T-helper 1 cell (primary cell): ENCODE results near the gene TMTC2.

Experiments
- DNase-seq, 5 donors: peaks; one replicate each; pipeline ENCODE4 v3.0.0-alpha.2; 2012 to 2020
- total RNA-seq, 4 donors: gene quantifications; one replicate each; lab custom pipeline; 2026; lab: John Stamatoyannopoulos, UW

Gene TMTC2
- total RNA-seq, result 9.6 to 12.5 (median 10.7) reads per million in 4 donors

DNA sequence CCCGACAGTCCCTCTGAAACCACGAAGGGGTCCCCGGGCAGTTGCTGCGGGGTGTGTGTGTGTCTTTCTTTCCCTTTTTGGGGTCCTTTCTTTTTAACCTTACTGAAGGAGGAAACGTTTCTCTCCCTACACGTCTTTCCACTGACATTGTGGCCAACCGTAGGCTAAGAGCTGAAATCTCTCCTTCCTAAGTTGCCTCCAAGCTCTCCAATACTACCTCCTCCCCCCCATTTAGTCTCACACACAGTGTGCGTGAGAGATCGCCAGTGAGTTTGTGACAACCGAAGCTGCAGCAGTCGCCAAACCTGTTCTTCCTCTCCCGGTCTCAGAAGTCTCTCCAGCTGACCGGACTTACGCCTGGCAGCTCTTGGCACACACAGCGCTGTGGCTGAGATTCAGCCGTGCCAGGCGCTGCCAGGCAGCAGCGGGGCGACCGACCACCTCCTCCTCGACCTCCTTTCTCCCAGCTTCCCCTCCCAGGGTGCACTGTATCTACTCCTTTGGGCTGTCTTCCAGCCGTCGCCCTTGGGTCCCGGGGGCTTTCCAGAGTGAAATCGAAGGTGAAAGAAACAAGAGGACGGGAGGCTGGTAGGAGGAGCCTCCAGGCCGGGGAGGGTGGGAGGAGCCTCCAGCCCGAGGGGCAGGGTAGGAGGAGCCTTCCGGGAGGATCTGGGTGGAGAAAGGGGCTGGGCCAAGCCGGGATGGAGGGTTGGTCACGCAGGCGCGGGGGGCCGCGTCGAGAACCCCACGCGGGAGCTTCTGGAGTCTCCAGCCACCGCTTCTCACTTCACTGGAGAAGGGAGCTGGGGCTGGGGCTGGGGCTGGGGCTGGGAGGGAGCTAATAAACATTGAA, at the start of gene TMTC2:
Gene TMTC2 (plus strand): TSS at position 739 of the 853 bp plus-strand sequence.
- DNase-seq, result peak; percentile 77 to 90 (median 84)

DNA sequence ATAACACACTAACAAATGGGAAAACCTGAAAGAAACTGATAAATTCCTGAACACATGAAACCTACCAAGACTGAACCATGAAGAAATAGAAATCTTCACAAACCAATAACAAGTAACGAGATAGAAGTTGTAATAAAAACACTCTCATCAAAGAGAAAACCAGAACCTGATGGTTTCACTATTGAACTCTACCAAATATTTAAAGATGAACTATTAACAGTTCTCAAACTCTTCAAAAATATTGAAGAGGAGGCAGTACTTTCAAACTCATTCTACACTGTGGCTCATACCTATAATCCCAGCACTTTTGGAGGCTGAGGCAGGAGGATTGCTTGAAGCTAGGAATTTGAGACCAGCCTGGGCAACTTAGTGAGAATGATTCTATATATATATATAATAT, 48.4 kb upstream of the TMTC2 start:
- no peak for DNase-seq

DNA sequence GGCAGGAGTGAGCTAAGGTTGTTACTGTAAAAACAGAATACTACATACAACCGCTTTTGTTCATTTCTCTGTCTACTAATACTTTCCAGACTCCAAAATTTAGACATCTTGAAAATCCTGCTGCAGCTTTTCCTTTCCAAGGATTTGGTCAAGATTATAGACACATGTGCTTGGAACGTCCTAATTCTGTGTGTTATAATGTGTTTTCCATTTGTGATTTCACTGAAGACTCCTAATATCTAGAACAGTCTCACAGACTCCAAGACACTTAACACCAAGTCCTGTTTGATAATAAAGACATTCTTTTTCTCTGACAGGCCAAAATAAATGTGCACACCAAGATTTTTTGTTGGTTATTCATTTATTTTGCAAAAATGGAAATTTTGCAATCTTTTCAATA, 41.8 kb upstream of the TMTC2 start:
- DNase-seq, result no peak

DNA sequence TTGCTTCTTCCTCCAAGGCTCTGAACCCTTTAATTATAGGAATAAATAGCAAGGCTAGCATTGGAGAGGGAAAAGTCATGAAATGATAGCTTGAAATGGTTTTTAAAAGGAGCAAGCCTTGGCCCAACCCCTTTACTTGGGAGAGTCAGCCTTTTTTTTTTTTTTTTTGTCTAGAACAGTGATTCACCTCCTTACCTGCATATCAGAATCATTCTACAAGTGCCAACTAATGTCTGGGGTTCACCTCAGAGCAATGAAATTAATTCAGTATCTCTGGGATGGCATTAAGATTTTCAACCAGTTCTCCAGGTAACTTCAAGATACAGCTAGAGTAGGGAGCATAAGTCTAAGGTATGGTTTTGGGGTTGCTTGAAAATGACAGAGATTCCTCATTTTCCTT, 41.3 kb upstream of the TMTC2 start:
- no peak for DNase-seq

DNA sequence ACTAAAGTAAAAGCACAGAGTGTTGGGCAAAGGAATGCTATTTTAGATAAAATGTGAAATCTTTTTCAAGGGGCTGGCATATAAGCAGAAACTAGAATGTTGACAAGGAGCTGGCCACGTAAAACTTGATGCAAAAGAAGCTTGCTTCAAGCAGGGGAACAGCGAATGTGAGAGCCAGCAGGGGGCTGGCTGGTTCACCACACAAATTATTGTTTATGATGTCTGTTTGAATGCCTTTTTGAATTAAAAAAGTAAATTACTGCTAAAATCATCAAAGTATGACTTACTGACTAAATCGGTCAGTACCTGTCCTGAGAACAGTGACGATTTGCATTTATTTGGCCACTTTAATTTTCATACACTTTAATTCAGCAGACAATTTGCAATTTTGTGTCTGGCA, 38.9 kb upstream of the TMTC2 start:
- DNase-seq, result no peak

DNA sequence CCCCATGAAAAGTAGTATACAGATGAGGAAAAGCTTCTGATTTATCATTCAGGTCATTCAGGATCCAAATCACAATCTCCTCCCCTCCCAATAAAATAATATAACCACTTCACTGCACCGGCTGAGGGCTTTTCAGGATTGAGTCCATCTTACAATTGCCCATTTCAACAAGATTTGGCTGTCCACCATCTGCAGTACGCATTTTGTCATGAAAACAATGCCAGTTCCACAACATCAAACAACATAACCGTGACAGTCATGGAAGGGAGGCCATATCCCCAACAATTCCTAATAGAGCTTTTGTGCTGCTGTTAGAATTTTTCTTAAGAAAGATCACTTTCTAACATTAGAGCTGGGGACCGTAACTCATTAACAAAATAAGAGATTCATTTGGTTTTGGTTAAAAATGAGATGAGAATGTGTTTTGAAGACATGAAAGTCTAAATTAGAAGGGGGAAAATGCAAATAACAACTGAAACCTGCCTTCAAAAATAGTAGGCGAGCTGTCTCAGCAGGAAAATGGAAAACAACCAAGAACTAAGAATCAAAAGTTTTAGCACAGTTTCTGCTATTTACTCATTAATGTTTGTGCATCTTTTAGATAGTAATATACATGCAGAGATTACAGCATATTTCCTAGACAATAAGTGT, 38.3 kb upstream of the TMTC2 start:
- no peak for DNase-seq

DNA sequence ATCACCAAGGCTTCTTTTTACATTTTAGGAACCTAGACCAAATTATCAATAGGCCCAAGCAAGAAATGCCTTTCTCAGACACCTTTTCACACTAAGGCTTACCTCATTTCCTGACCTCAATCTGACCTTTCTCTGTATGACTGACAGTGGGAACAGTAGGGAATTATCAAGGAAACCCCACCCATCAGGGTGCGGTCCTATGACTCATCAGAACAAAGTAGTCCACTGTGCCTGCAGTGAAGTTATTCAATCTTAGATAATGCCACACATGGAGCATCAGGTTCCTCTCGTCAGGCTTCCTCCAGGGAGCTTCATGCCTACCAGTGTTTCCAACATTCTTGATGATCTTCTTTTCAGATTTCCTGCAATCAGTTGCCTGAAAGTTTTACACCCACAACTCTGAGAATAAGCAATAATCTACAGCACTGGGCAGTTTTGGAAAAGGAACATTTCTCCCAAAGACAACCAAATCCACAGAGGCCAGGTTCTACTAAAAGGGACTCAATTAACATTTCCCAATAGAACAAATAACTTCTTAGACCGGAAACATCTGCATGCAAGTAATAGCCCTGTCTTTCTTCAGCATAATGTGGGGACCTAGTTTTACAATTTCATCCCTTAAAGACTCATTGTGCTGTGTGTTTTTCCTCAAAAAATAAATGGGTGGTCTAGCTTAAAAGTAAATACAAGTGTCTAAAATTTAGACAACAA, 35.9 kb upstream of the TMTC2 start:
- peak in 1 of 5 donors; percentile 23 for DNase-seq

DNA sequence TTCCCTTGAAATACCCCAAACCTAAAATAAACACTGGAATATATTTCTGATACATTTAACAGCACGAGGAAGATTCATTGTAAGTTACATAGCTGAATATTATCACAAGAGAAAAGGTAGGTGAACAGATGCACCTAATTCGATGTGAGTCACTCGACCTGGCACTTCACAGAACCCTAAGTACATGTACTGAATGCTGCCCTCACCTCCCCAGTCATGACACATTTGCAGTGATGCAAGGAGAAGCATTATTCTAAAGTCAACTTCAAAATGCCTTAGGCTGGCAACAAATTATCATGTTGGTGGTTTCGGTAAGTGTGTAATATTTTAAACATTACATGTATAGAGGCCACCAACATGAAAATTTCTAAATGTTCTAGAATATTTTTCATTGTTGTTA, 35.2 kb upstream of the TMTC2 start:
- DNase-seq, result no peak

DNA sequence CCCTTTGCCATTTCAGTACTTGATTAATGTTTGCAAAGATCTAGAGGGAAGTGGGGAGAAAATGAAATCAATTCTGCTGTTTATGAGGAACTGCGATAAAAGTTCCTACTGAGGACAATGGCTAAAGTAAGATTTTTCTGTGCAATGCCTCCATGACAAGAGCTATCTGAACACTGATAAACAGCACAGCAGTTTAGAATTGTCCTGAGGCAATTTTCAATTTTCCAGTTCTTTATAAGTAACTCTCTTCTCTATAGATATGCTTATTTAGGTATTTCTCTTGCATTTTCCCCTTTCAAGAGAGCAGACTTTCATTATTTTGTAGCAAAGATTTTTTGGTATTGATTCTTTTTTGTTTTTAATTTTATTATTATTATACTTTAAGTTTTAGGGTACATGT, 34.6 kb upstream of the TMTC2 start:
- DNase-seq, result no peak

DNA sequence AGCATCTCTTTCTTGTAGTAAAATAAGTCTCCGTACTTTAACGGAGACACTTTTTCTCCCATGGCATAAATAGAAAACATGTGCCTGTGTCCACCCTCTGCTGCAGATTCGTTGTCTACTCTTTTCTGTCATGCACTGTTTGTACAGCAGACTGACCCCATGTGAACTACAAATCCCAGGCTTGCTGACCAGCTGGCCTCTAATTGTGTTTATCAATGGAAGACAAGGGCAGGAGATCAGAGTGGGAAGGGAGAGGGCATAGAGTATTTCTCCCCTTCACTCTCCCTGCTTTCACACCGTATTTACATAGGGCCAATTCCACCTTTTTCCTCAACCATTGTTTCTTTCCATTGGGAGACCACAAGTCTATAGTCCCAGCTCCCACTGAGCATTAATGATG, 31.0 kb upstream of the TMTC2 start:
- no peak for DNase-seq

DNA sequence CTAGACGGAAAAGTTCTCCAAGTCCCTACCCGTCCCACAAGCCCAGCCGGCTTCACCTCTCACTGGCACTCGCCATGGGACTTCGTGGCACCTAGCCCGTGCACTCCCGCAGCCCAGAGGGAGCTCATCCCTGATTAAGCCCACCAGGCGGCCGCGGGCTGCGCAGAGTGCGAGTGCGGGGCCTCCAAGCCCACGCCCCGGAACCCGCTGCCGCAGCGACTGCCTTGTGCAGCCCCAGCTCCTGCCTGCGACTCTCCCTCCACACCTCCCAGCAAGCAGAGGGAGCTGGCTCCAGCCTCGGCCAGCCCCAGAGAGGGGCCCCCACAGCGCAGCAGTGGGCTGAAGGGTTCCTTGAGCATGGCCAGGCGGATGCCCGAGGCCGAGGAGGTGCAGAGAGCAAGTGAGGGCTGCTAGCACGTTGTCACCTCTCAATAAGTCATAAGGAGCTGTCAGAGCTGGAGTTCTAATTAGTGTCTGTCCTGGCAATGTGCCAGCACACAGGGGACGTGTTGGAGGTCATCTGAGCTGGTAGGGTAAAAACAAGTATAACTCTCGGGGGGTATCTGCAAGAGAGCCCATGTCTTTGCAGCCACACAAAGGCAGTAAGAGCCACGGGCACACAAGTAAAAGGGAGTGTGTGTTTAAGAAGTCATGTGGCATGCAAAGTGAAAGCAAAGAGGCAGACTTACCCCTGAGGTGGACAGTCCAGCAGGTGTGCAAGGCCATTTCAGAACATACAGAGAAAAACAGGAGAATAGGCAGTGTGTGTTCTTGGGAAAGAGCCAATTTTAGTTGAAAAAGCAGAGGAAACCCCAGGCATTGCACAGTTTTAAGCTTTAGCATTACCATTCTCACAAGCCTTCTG, 27.1 kb upstream of the TMTC2 start:
- DNase-seq, result no peak

DNA sequence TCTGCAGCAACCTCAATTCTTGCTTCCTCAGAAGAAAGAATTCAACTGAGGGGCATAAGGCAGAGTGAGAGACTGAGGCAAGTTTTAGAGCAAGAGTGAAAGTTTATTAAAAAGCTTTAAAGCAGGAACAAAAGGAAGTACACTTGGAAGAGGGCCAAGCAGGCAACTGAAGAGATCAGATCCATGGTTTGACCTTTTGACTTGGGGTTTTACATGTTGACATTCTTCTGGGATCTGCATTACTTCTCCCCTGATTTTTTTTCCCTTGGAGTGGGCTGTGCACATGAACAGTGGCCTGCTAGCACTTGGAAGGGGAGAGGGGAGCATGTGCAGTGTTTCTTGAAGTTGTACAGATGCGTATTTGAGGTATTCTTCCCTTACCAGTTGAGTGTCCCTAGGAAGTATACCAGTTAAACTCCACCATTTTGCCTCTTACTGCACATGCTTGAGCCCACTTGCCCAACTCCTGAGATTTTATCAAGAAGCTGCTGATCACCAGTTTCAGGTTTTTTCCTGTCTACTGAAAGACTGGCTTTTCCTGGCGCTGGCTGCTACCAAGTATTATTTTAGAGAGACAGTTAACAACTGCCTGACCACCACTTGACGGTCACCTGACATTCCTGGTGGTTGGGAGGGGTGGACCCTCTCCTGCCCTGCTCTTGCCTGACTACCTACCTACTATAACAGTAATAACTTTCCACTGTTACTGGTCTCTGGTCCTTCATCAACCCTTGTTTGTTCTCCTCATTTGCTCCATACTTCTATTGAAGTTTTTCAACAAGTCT, 26.0 kb upstream of the TMTC2 start:
- no peak for DNase-seq

DNA sequence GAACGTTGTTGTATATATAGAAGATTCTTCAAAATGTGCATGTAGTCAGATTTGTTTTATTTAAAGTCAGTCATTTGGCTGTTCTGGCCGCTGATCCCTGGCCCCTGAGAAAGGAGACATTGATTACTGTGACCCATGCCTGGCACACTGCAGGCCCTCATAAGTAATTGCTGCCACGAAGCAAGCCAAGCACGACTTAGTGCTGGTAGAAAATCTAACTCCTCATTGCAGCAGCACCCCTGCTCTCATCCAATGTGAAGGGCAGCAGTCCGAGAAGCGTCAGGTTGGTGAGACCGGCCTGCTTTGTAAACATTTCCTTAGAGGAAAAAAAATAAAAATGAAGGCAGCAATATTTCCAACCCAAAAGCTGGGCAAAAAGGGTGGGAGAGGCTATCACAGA, 22.8 kb upstream of the TMTC2 start:
- no peak for DNase-seq

DNA sequence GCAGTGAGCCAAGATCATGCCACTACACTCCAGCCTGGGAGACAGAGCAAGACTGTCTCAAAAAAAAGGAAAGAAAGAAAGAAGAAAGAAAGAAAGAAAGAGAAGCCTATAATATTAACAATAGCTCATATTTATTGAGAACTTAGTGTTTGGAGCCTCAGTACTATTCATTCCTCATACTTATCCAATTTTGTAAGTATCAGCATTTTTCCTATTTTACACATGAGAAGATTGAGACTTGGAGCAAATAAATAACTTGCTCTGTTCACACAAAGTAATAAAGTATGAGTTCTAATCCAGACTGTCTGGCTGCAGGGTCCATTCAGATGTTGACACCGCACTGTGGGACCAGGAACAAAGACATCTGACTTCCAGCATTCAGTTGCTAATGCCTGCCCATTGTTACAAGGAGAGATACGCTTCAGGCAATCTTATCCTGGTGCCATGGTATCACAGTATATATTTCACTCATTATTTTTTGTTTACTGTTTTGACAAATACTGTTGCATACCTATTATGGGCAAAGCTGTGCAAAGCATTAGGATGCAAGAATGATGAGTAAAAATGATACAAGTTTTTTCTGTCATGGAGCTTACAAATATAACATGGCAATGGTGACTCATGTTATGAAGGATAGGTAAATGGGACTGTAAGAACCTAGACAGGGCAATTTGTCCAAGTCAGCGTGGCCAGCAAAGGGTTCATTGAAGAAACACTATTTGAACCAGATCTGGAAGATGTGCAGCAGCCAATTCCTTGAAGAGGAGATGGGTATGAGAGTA, 21.4 kb upstream of the TMTC2 start:
- DNase-seq, result no peak

DNA sequence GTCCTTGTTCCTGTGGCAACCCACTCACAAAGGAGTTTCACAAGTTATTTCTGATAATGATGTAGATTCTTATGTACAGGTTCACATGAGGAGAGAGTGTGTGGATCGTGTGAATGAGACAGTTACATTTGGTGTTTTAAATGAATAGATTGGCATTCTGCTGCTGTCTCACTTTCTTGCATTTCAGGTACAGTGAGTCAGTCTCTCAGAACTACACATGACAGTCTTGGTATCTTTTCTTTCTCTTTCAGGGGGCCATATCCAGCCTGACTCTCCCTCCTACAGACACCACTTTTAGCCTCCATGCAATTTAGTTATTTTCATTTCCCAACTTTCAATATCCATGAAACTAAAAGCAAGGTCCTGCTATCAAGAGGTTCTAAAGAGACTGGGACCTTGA, 19.9 kb upstream of the TMTC2 start:
- DNase-seq, result no peak

DNA sequence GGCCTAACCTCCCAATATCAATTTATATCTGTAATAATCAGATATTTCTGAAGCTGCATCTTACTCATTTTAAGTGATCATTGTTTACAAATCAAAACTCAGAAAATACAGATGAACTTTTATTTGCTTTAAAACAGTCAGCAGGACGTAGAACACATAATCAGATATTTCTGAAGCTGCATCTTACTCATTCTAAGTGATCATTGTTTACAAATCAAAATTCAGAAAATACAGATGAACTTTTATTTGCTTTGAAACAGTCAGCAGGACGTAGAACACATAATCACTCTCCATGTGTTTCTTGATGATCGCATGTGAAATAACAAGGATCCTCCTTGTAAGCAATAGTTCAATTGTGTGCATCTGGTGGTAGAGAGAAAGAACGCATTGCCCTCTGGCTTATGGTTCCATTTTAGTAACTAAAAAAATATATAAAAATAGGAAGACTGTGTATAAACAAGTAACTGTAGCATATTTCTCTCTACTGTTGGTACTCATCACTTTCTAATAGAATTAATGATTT, 15.0 kb upstream of the TMTC2 start:
- no peak for DNase-seq

DNA sequence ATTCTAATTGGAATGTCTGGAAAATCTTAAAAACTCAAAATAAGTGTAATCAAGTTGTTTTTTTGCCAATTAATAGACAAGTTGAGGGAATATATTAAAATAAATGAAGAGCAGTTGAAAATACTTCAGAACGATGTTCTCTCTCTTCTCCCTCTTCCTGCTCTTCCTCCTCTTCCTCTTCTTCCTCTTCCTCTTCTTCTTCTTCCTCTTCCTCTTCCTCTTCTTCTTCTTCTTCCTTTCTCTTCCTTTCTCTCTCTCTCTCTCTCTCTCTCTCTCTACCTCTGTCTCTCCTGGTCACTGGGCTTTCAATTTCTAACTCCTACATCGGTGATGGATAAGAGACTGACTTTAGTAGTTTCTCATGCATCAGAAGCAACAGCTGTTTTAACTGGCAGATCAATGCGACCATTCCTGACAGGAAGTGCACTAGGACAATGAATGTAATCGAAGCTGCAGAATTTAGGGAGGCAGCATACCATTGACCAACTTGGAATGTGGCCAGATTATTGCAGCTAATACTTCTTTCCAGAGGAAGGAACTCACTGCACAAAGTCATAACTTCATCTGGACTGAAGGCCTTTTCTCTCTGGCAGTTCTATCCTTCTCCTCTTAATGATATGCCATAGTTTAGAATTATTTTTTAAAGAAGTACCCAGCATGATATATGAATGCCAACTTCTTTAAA, 13.8 kb upstream of the TMTC2 start:
- no peak for DNase-seq

DNA sequence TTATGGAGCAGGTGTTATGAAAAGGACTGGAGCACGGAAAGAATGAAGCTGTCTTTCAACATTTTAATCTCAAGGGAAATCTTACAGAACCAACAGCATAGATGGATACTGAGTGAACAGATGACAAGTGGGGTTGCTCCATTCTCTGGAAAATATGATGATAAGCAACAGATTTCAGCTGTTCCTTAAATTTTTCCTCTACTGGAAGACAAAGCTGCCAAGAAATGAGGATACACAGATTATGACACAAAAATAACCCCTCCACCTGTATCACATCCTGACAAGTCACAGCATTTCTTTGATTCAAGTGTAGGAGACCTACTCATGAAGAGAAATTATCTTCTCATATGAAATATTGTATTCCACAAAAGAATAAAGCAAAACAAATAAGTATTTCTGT, 13.0 kb upstream of the TMTC2 start:
- no peak for DNase-seq

DNA sequence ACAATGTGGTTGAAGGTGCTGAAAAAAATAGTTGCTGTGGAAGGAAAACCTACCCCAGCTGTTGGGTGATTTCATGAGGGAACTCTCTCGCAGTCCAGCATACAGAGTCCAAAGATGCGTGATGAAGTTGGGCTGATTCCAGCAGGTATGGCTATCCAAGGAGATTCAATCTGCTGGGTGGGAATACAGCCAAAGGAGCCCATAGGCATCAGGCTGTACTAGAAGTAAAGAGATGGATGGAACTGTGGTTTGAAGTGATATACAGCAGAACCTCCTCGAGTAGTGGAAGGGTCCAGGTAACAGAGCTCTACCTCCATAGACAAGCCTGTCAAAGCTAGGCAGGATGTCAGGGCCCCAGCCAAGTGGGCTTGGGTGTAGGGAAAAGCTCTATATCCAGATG, 11.5 kb upstream of the TMTC2 start:
- no peak for DNase-seq

DNA sequence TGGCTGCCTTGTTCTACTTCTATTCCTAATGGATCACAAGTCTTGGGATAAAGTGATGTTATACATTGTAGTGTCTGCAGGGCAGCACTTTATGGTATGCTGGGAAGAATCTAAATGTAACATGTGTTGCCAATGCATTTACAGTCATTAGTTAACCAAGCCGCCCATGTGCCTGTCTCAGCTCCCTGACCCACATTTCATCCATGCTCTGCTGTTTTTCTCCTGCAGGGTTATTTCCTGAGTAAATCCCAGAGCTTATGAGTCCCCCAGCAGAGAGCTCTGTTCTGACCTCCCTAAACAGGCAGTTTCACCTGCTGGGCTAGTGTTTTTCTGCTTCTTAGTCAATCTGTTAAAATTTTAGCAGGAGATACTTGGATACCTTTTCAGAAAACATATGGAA, 4.4 kb upstream of the TMTC2 start:
- DNase-seq, result no peak
